HepG2 (cell line): ENCODE measurements around the gene LIPE. TPM values are rescaled to one million over a fixed set of nuclear protein-coding genes. Genes with fewer than 3 reads are reported as not detected.

Source experiments
- ATAC-seq: fragments of 200-7000 bp; cut with Tn5 transposase; 3 replicates; pipeline ENCODE4 v1.9.1; 2020; ENCODE audit warnings: mild to moderate bottlenecking, moderate library complexity
- BruUV-seq: library from RNA; stranded (reverse); fragments of 400-500 nt; replicated peaks from 2 replicates; lab custom pipeline; 2021; lab: Mats Ljungman, UMichigan
- CTCF ChIA-PET: fragments of 300-600 bp; formaldehyde crosslinking; extraction: SDS; loops from one replicate; lab custom pipeline; 2021; ENCODE audit warnings: low total read pairs, inconsistent platforms, low intra/inter-chr PET ratio; lab: Yijun Ruan, JAX
- POLR2A ChIA-PET: fragments of 350-600 bp; sonication (Branson Sonifier 250); formaldehyde crosslinking; loops from one replicate; lab custom pipeline; 2020; ENCODE audit warnings: antibody characterized with exemption, inconsistent platforms; lab: Yijun Ruan, JAX
- DNase-seq: peaks from one replicate; pipeline ENCODE4 v3.0.0-alpha.2; 2015; ENCODE audit warnings: low spot score
- FAIRE-seq: peaks from 3 replicates; lab custom pipeline; 2011; peaks lifted over from hg19 to GRCh38; lab: Jason Lieb, UNC
- H2AFZ ChIP-seq: one replicate; pipeline ENCODE4 v1.6.1; 2011; ENCODE audit warnings: low read length, inconsistent platforms
- H3K27ac ChIP-seq: fragments of 300-600 bp; 3 replicates; pipeline ENCODE4 v1.8.0; 2011; ENCODE audit warnings: mixed run types, mild to moderate bottlenecking, mixed read lengths, low read length, inconsistent platforms; ENCODE audit not compliant: insufficient read depth; ENCODE audit errors: extremely low read length
- H3K27me3 ChIP-seq, 2 experiments: fragments of 200-600 bp in 1 of 2; 2 replicates in 1 of 2; 3 replicates in 1 of 2; pipeline versions ENCODE4 v1.6.0 to v1.8.0; 2011; ENCODE audit warnings: low read length in 2 of 2, mild to moderate bottlenecking in 2 of 2, moderate library complexity in 2 of 2, inconsistent platforms in 1 of 2; ENCODE audit not compliant: insufficient read depth in 2 of 2, control insufficient read depth in 1 of 2
- H3K36me3 ChIP-seq, 2 experiments: fragments of 200-600 bp in 1 of 2; replicated peaks in 1 of 2; 2 replicates in 1 of 2; 3 replicates in 1 of 2; pipeline versions ENCODE4 v1.5.1 to v1.8.0; 2011; ENCODE audit warnings: low read length in 2 of 2, inconsistent platforms in 1 of 2; ENCODE audit not compliant: insufficient read depth in 2 of 2, control insufficient read depth in 1 of 2
- H3K4me1 ChIP-seq: 2 replicates; pipeline ENCODE4 v1.5.1; 2012; ENCODE audit warnings: low read length, inconsistent platforms; ENCODE audit not compliant: insufficient read depth
- H3K4me2 ChIP-seq: 2 replicates; pipeline ENCODE4 v1.6.0; 2011; ENCODE audit warnings: low read depth, low read length, inconsistent platforms
- H3K4me3 ChIP-seq, 3 experiments: fragments of 200-600 bp in 1 of 3; sonication (generic), shearing (Covaris generic) in 1 of 3; replicated peaks in 1 of 3; 2 replicates each; pipeline ENCODE4 v1.5.1; 2011 to 2016; ENCODE audit warnings: low read length in 3 of 3, inconsistent platforms in 2 of 3, low read depth in 2 of 3, mild to moderate bottlenecking in 2 of 3, control low read depth in 1 of 3, mixed read lengths in 1 of 3; ENCODE audit not compliant: insufficient read depth in 1 of 3
- H3K79me2 ChIP-seq: one replicate; pipeline ENCODE4 v1.6.1; 2011; ENCODE audit warnings: low read length, inconsistent platforms; ENCODE audit not compliant: insufficient read depth
- H3K9ac ChIP-seq: 2 replicates; pipeline ENCODE4 v1.6.0; 2011; ENCODE audit warnings: mild to moderate bottlenecking, low read depth, low read length, inconsistent platforms; ENCODE audit not compliant: insufficient read depth
- H3K9me3 ChIP-seq: 2 replicates; pipeline ENCODE4 v1.5.1; 2012; ENCODE audit warnings: mild to moderate bottlenecking, low read length
- H4K20me1 ChIP-seq: 2 replicates; pipeline ENCODE4 v1.6.0; 2011; ENCODE audit warnings: inconsistent platforms, mild to moderate bottlenecking, low read length, moderate library complexity; ENCODE audit not compliant: insufficient read depth
- AGO1 ChIP-seq: fragments of 200-400 bp; formaldehyde crosslinking; IDR thresholded peaks from 2 replicates; pipeline ENCODE4 v1.6.1; 2017; ENCODE audit warnings: mild to moderate bottlenecking, low read depth, low read length, moderate library complexity; ENCODE audit not compliant: poor library complexity, severe bottlenecking
- AGO2 ChIP-seq: fragments of 200-400 bp; formaldehyde crosslinking; optimal IDR thresholded peaks from 2 replicates; pipeline ENCODE3; 2017; ENCODE audit warnings: mild to moderate bottlenecking, low read depth, low read length, moderate library complexity
- AKAP8 ChIP-seq: sonication (generic); formaldehyde crosslinking; IDR thresholded peaks from 2 replicates; pipeline ENCODE4 v1.5.1; 2020; ENCODE audit warnings: mild to moderate bottlenecking, missing genetic modification reagents
- HIVEP1 ChIP-seq: sonication (generic); formaldehyde crosslinking; IDR thresholded peaks from 2 replicates; pipeline ENCODE4 v1.4.0; 2020; ENCODE audit warnings: mild to moderate bottlenecking, missing genetic modification reagents
- KDM2A ChIP-seq: sonication (generic); formaldehyde crosslinking; IDR thresholded peaks from 2 replicates; pipeline ENCODE4 v1.4.0; 2020; ENCODE audit warnings: low read depth, missing genetic modification reagents, borderline replicate concordance
- KMT2A ChIP-seq: sonication (generic); formaldehyde crosslinking; IDR thresholded peaks from 2 replicates; pipeline ENCODE4 v1.4.0; 2020; ENCODE audit warnings: missing genetic modification reagents
- WGBS: methylation state at CpG from one replicate; pipeline ENCODE4 v1.1.6; 2017; ENCODE audit warnings: low lambda C conversion rate; 5-methylcytosine and 5-hydroxymethylcytosine counted together
- in situ Hi-C: cut with HindIII; loops from 2 replicates; pipeline ENCODE4 v1.10.0; 2017; ENCODE audit warnings: low pct_unique_long_range_greater_than_20kb; ENCODE audit not compliant: extremely low pct_ligation_motif_present
- intact Hi-C: fragments of 100-400 bp; cut with micrococcal nuclease; formaldehyde crosslinking; loops from one replicate; pipeline ENCODE4 v1.10.0; 2022; ENCODE audit not compliant: unreplicated experiment
- polyA plus RNA-seq, 8 experiments: library from polyadenylated mRNA; depleted of rRNA in 3 of 8; stranded (reverse) in 7 of 8; unstranded in 1 of 8; fragments of >200 nt; fragmentation: Illumina TruSeq in 4 of 8; extraction: Trizol in 4 of 8; gene quantifications; 2 replicates each; pipeline versions ENCODE4 v1.2.1 to v1.2.3, GENCODE V29; 2011 to 2016; ENCODE audit warnings: low read depth in 4 of 8, missing spikeins in 1 of 8, mixed read lengths in 1 of 8; ENCODE audit not compliant: insufficient read depth in 1 of 8
- total RNA-seq, 5 experiments: library from RNA; depleted of rRNA; stranded (reverse); fragments of >200 nt; fragmentation: Illumina TruSeq; extraction: Trizol; gene quantifications; 2 replicates each; pipeline ENCODE4 v1.2.3, GENCODE V29; 2016; ENCODE audit warnings: low read depth in 1 of 5
- TF ChIP-seq, protein P1 (sequence below): sonication (generic); formaldehyde crosslinking; IDR thresholded peaks from 2 replicates; pipeline ENCODE4 v1.5.1; 2020; ENCODE audit warnings: missing genetic modification reagents, mild to moderate bottlenecking, borderline replicate concordance
- TF ChIP-seq, protein P2 (sequence below): fragments of 450-650 bp; IDR thresholded peaks from 2 replicates; pipeline ENCODE4 v1.6.1; 2016

The LIPE gene
- total and polyA plus RNA-seq, 2 of the 13 experiments (the other 11 are each of a cell fraction or from before 2014, with no cell fraction given) = not detected

GRCh38 chr19:42378225-42379215 is 48.7 kb downstream of the LIPE start:
- no peak overlapping the region for H3K9ac ChIP-seq
- peaks cover 25% of the 10 kb centered on the region for H3K4me1 ChIP-seq
- DNase-seq (no peak), ATAC-seq (peak; percentile 14; the same call in 2 of the 3 replicates), FAIRE-seq (no peak)
- H2AFZ ChIP-seq = no peak overlapping the region
- TF ChIP-seq KDM2A (CRISPR knock-in tag) (peak; percentile 8; the same call in 1 of the 2 replicates), AGO2 (peak; percentile 54), HIVEP1 (CRISPR knock-in tag) (no peak), AGO1 (peak; percentile 39), AKAP8 (CRISPR knock-in tag) (0 out of 2 replicates have a peak, but pooled peaks have one; percentile 18), KMT2A (CRISPR knock-in tag) (no peak)
- TF ChIP-seq, protein P1, sequence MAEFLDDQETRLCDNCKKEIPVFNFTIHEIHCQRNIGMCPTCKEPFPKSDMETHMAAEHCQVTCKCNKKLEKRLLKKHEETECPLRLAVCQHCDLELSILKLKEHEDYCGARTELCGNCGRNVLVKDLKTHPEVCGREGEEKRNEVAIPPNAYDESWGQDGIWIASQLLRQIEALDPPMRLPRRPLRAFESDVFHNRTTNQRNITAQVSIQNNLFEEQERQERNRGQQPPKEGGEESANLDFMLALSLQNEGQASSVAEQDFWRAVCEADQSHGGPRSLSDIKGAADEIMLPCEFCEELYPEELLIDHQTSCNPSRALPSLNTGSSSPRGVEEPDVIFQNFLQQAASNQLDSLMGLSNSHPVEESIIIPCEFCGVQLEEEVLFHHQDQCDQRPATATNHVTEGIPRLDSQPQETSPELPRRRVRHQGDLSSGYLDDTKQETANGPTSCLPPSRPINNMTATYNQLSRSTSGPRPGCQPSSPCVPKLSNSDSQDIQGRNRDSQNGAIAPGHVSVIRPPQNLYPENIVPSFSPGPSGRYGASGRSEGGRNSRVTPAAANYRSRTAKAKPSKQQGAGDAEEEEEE (CRISPR knock-in tag) = no peak
- TF ChIP-seq, protein P2, sequence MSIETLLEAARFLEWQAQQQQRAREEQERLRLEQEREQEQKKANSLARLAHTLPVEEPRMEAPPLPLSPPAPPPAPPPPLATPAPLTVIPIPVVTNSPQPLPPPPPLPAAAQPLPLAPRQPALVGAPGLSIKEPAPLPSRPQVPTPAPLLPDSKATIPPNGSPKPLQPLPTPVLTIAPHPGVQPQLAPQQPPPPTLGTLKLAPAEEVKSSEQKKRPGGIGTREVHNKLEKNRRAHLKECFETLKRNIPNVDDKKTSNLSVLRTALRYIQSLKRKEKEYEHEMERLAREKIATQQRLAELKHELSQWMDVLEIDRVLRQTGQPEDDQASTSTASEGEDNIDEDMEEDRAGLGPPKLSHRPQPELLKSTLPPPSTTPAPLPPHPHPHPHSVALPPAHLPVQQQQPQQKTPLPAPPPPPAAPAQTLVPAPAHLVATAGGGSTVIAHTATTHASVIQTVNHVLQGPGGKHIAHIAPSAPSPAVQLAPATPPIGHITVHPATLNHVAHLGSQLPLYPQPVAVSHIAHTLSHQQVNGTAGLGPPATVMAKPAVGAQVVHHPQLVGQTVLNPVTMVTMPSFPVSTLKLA = 0 out of 2 replicates have a peak, but pooled peaks have one; percentile 25
- intact Hi-C loops (no loop called here), in situ Hi-C loops (no loop called here)
- H3K9me3 ChIP-seq = no peaks in the 10 kb centered on the region
- H3K27me3 ChIP-seq = peaks cover 1 to 27% of the 10 kb centered on the region in 2 experiments; a peak in 2 of 5 replicates
- H3K4me3 ChIP-seq = no peak overlapping the region
- no peaks in the 10 kb centered on the region for H3K79me2 ChIP-seq
- CTCF ChIA-PET = no interaction called here
- H3K36me3 ChIP-seq = no peaks in the 10 kb centered on the region
- H3K4me2 ChIP-seq = no peak overlapping the region
- no peaks in the 10 kb centered on the region for H4K20me1 ChIP-seq
- POLR2A ChIA-PET = no interaction called here
- no peak overlapping the region for H3K27ac ChIP-seq
- WGBS = 31% methylated on average over 14 of the region's 17 CpGs
- no TSS peak for BruUV-seq
